Stimulated activated CD4-positive, alpha-beta T cell treated with anti-CD3 and anti-CD28 coated beads, Interleukin-15, amount 100 ng/mL, for 48 hours (primary cell): ENCODE results near the gene IQGAP3.
A peak's percentile ranks its signal among the peaks of the same experiment; 100 is the strongest.

Experiments
- DNase-seq, 2 donors: peaks; one replicate each; pipeline ENCODE4 v3.0.0-alpha.2; 2020; ENCODE audit warnings: low read depth in 2 of 2

The IQGAP3 gene

GRCh38 chr1:156513185-156513584 lies 59.2 kb downstream of the IQGAP3 start:
- DNase-seq: no peak

GRCh38 chr1:156511644-156512043 lies 60.7 kb downstream of the IQGAP3 start:
- peak; percentile 30 to 43 for DNase-seq

- no peak for DNase-seq
Observed at GRCh38 chr1:156510709-156511108, 61.7 kb downstream of the IQGAP3 start.

- no peak for DNase-seq
Observed at GRCh38 chr1:156509424-156510034, 62.8 kb downstream of the IQGAP3 start.

- DNase-seq: no peak
Observed at GRCh38 chr1:156508955-156509234, 63.5 kb downstream of the IQGAP3 start.

GRCh38 chr1:156508205-156508954 lies 64.0 kb downstream of the IQGAP3 start:
- DNase-seq: no peak

GRCh38 chr1:156506450-156506849 lies 65.9 kb downstream of the IQGAP3 start:
- no peak for DNase-seq

- no peak for DNase-seq
Observed at GRCh38 chr1:156505679-156506298, 66.6 kb downstream of the IQGAP3 start.

- peak; percentile 96 to 97 for DNase-seq
Observed at GRCh38 chr1:156504821-156505678, 67.3 kb downstream of the IQGAP3 start.

GRCh38 chr1:156504438-156504813 lies 67.9 kb downstream of the IQGAP3 start:
- no peak for DNase-seq

- DNase-seq: no peak
Observed at GRCh38 chr1:156503698-156504437, 68.5 kb downstream of the IQGAP3 start.

- DNase-seq: no peak
Observed at GRCh38 chr1:156502894-156503697, 69.3 kb downstream of the IQGAP3 start.

- DNase-seq: no peak
Observed at GRCh38 chr1:156502391-156502893, 69.9 kb downstream of the IQGAP3 start.

GRCh38 chr1:156500793-156501506 lies 71.4 kb downstream of the IQGAP3 start:
- DNase-seq: peak; percentile 87 to 88

GRCh38 chr1:156500543-156500792 lies 71.9 kb downstream of the IQGAP3 start, which contains the start of gene MEF2D:
Gene MEF2D (minus strand): TSS chr1:156500775. CDS start chr1:156483292, 17,483 bp downstream.
- DNase-seq: no peak

- no peak for DNase-seq
Observed at GRCh38 chr1:156499842-156500542, 72.4 kb downstream of the IQGAP3 start.

- no peak for DNase-seq
Observed at GRCh38 chr1:156499194-156499841, 73.0 kb downstream of the IQGAP3 start.

GRCh38 chr1:156498432-156499193 lies 73.8 kb downstream of the IQGAP3 start:
- DNase-seq: no peak
